NCI-H1417 (cell line): ENCODE data around the gene NOD2.

Experiments used
- DNase-seq, 3 experiments: peaks; one replicate each; lab custom pipeline; 2025; lab: John Stamatoyannopoulos, UW

NOD2 gene

DNA sequence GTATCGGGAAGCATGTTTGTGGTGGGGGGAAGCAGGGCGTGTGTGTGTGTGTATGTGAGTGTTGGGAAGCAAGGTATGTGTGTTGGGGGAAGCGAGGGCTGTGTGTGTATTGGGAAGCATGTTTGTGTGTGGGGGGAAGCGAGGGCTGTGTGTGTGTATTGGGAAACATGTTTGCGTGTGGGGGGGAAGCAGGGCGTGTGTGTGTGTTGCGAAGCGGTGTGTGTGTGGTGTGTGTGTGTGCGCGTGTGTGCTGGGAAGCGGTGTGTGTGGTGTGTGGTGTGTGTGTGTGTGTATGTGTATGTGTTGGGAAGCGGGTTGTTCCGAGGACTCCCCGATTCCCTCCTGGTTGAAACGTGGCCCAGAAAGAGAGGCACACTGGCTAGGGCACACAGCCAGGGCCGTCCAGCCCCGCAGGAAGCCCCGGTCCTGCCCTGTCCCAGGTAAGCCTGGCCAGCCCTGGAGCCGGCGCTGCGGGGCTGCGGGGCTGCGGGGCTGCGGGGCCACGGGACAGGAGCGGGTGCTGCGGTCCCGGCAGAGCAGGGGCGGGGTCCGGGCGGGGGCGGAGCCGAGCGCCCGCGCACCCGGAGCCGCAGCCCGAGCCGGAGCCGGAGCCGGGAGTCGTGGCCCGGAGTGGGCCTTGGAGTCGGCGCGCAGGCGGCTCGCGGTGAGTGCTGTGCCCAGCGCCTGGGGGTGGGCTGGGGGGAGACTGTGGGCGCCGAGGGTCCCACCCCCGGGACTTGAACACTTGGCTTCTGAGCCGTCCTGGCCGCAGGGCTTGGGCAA, at the start of gene NOD2:
Gene NOD2, plus strand, starts transcription at position 608 of the 783 bp plus-strand sequence. CDS start 5,890 bp downstream, outside the sequence.
- no peak for DNase-seq

GRCh38 chr16:50644245-50644644, 49.2 kb upstream of the NOD2 start:
- no peak for DNase-seq

DNA sequence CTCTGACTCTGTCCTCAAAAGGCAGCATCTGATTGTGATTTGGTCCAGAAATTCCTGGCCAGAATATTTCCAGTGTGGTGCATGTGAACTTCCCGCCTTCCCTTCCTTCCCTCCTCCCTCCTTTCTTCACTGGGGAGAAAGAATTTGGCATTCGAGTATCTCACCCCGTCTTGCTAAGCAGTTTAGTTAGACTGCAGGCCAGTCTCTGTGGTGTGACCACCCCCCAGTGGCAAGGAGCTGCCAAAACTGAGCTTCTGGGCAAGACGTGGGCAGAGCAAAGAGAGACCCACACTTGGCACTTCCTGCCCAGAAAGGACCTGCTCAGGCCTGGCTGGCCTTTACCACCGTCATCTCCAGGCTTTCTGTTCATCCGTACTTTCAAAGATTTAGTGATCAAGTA, 48.7 kb upstream of the NOD2 start:
- DNase-seq, result no peak

- DNase-seq, result no peak
Measured at GRCh38 chr16:50645563-50646220, 47.7 kb upstream of the NOD2 start.

DNA sequence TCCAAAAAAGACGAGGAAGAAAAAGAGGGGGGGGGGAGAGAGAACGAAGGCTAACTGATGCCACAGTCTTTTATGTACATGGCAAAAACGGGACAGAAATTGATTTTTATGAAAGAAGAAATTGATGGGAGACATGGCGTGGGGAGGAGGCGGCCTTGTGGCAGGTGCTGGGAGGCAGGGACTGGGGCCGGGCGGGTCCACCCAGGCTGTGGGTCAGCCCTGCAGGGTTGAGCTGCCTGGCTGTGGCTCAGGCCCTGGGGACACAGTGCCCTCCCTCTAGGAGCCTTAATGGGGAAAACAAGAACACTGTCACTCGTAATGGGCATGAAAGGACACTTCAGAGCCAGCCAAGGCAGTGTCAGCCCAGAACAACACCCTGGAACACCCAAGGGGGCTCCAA, 47.1 kb upstream of the NOD2 start:
- no peak for DNase-seq

GRCh38 chr16:50651835-50652438, 41.5 kb upstream of the NOD2 start:
- DNase-seq, result no peak

GRCh38 chr16:50652836-50653425, 40.5 kb upstream of the NOD2 start:
- DNase-seq, result no peak

GRCh38 chr16:50653633-50654519, 39.5 kb upstream of the NOD2 start:
- DNase-seq, result no peak

DNA sequence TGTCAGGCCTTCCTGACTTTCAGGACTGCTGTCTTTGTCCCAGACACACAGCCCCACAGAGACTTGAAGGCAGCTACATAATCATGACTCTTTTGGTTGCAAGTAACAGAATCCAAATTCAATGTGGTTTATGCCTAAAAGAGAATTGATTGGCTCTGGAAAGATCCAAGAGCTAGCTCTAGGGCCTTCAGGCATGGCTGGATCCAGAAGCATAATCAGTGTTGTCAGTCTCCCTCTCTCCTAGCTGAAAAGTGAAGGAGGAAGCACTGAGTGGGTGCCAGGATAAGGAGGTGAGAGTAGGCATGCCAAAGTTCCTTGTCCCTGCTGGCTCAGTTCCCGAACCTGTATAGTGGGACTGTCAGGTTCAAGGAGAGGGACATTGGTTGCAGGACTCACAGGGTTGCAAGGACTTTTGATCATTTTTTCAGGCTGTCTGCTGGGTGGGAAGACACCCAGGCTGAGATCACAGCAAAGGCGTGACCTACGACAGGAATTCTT, 37.8 kb upstream of the NOD2 start:
- no peak for DNase-seq

DNA sequence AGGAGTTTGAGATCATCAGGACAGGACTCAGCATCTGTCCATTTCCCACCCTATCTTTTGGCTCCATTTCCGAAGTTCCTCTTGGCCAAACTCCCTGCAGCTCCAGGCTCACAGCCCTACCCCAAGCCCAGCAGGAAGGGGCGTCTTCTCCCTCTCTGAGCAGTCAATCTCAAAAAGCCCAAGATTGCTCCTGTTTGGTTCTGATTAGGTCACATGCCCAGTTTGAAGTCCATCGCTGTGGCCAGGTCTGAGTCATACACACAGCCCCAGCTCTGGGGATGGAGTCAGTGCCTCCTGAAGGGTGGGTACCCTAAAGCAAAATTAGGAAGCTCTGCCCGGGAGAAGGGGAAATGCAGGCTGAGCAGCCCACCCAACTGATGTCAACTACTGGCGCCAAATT, 36.2 kb upstream of the NOD2 start:
- DNase-seq, result no peak

DNA sequence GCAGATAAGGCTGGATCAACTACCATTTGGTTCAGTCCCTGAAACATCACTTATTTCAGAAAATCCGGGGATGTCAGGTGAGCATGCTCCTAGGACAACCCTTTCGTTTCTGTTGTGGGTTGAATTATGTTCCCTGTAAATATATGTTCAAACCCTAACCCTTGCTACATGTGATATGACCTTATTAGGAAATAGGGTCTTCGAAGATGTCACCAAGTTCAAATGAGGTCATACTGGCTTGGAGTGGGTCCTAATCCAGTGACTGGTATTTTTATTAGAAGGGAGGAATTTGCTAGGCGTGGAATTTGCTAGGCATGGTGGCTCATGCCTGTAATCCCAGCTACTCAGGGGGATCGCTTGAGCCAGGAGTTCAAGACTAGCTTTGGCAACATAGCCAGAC, 33.6 kb upstream of the NOD2 start:
- DNase-seq, result no peak

DNA sequence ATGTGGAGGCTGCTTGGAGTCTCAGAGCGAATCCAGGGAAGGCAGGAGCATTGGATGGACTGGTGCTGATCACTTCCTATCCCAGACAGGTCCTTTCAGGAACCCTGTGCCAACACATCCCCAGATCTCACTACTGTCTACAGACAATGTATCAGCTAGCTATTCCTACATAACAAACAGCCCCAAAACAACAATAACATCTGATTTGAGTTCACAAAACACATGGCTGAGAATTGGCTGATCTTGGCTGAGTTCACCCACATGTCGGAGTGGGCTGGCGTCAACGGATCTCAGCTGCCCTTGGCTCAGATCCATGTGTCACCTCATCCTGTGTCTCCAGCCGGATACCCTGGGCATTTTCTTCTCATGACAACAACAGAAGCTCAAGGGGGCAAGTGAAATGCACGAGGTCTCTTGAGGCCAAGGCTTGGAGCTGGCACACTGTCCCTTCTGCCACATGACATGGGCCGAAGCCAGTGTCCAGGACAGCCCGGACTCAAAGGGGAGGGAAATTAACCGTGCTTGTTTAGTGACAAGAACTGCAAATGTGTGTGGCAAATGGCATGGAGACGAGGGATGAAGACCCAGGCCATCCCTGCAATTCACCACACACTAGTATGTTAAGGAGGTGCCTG, 31.0 kb upstream of the NOD2 start:
- DNase-seq, result no peak

DNA sequence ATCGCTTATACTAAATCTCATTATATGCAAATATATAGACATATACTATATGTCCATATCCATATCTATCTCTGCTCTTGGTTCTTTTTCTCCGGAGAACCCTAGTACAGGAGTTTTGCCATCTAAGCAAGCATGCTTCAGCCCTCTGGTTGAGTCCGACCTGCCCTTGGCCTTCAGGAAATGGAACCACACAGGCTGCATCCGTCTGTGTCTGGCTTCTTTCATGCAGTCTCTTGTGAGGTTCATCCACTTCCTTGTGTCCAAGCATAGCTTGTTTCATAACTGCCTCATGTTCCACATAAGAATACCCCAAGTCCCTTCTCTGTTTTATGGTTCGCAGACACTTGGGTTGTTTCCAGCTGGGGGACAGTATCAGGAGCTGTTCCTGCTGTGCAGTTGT, 29.1 kb upstream of the NOD2 start:
- DNase-seq, result no peak

- DNase-seq, result peak; percentile 4 to 55 (median 33)
Measured at GRCh38 chr16:50665128-50665878, 28.1 kb upstream of the NOD2 start.

DNA sequence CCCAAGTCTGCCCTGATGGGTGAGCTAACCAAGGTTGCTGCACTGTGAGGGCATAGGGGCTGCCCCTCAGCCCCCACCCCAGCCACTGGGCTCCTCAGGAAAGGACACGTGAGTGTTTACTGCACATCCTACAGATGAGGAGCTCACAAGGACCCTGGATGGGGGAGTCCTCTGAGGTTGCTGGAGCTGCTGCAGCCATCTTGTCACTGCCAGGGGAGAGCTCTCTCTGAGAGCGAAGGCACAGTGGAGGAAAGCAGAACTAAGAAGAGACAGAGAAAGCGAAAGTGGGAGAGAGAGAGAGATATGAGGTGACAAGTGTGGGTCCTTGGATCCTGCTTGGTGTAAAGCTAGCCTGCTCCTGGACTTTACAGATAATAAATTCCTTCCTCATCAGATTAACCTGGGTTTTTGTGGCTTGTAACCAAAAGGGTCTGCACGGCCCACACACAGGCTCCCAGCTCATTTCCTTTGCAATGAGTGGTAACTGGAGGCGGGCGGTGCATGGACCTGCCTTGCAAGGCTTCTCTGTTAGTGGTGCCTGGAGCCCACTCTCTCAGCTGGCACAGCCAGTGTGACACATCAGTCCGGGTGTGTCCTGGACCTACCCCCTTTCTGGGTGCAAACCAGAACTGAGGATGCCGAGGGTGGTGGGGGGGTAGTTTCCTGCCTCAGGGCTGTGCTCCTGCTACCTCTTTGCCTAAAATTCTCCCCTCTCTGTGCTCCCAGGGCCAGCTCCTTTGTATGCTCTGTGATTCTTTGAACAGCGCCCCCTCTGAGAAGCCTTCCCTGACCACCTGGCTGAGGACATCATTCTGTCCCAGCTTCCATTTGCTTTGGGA, 26.5 kb upstream of the NOD2 start:
- DNase-seq, result no peak

- no peak for DNase-seq
Measured at GRCh38 chr16:50667497-50668367, 25.7 kb upstream of the NOD2 start.

DNA sequence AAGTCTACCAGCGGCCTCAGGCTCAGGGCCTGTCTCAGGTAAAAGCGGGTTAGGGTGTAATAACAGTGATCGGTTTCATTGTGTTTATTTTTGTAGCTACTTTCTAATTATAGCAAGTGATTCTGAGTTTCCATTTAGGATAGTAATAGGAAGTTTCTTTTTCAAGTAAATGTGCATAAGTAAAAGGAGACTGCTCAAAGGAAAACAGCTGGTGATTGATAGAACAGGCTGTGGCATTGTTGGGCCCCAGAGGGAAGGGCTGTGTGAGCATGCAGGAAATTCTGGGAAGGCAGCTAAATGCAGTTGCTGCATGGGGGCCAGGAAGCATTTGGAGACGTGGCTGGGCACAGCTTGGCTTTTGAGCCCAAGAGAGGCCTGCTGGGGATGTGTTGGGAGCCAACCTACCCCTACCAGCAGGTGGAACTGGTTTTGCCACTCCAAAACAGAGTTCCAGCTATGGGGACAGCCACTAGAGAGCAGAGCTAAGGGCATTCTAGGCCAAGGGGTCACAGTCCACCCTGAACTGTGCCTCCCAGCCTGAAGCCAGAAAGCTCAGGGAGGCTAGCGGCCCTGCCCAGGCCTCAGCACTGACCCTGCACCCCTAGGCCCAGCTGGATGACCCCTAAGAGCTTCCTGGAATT, 24.9 kb upstream of the NOD2 start:
- DNase-seq, result no peak

DNA sequence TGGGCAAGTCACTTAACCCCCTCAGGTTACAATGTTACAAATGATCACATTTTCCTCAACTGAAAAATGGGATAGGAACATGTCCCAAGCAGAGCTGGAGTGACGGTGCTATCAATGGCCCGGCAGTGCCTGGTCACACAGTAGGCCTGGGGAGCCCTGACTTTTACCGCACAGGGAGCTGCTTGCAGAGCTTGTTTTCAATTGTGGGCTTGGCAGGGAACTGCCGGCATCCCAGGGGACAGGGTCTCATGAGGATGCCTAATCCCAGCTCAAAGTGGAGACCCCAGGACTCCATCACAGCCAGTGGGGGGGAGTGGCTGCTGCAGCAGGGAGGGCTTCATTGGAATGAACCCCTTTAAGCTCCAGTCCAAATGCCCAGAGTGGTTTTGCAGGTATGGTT, 23.7 kb upstream of the NOD2 start:
- no peak for DNase-seq
